Uterus (tissue), 2 donors: Measurements from ENCODE around the gene PTPN12.

Source experiments
- POLR2A ChIP-seq, 2 donors: fragments of 450-650 bp; IDR thresholded peaks; one replicate each; pipeline ENCODE4 v1.6.1; 2016; ENCODE audit warnings: antibody characterized with exemption in 2 of 2, mild to moderate bottlenecking in 1 of 2, moderate library complexity in 1 of 2
- TF ChIP-seq, protein P1 (sequence below), 4 experiments: fragments of 200-600 bp in 2 of 4; fragments of 450-650 bp in 2 of 4; sonication (generic) in 2 of 4; IDR thresholded peaks; one replicate each; pipeline ENCODE4 v1.5.1; 2016 to 2019; ENCODE audit warnings: antibody characterized with exemption in 4 of 4, mild to moderate bottlenecking in 2 of 4, moderate library complexity in 1 of 4

- TF ChIP-seq, protein P1, sequence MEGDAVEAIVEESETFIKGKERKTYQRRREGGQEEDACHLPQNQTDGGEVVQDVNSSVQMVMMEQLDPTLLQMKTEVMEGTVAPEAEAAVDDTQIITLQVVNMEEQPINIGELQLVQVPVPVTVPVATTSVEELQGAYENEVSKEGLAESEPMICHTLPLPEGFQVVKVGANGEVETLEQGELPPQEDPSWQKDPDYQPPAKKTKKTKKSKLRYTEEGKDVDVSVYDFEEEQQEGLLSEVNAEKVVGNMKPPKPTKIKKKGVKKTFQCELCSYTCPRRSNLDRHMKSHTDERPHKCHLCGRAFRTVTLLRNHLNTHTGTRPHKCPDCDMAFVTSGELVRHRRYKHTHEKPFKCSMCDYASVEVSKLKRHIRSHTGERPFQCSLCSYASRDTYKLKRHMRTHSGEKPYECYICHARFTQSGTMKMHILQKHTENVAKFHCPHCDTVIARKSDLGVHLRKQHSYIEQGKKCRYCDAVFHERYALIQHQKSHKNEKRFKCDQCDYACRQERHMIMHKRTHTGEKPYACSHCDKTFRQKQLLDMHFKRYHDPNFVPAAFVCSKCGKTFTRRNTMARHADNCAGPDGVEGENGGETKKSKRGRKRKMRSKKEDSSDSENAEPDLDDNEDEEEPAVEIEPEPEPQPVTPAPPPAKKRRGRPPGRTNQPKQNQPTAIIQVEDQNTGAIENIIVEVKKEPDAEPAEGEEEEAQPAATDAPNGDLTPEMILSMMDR (IDR thresholded peaks at IDR 0.05) = no peak
- TF ChIP-seq POLR2A (IDR thresholded peaks at IDR 0.05) = no peak
Observed at GRCh38 chr7:77532247-77532646, 4.8 kb upstream of the PTPN12 start.
